Erythroblast (primary cell): ENCODE results near the gene SNRPD3.
A peak's percentile ranks its signal among the peaks of the same experiment; 100 is the strongest.

Experiments used
- GATA1 ChIP-seq: IDR thresholded peaks from 2 replicates; pipeline ENCODE4 v1.6.1; 2011; ENCODE audit warnings: low read depth, mild to moderate bottlenecking, control low read depth, low read length, moderate library complexity
- POLR2A ChIP-seq: IDR thresholded peaks from 2 replicates; pipeline ENCODE4 v1.6.1; 2011; ENCODE audit warnings: mild to moderate bottlenecking, low read length

DNA sequence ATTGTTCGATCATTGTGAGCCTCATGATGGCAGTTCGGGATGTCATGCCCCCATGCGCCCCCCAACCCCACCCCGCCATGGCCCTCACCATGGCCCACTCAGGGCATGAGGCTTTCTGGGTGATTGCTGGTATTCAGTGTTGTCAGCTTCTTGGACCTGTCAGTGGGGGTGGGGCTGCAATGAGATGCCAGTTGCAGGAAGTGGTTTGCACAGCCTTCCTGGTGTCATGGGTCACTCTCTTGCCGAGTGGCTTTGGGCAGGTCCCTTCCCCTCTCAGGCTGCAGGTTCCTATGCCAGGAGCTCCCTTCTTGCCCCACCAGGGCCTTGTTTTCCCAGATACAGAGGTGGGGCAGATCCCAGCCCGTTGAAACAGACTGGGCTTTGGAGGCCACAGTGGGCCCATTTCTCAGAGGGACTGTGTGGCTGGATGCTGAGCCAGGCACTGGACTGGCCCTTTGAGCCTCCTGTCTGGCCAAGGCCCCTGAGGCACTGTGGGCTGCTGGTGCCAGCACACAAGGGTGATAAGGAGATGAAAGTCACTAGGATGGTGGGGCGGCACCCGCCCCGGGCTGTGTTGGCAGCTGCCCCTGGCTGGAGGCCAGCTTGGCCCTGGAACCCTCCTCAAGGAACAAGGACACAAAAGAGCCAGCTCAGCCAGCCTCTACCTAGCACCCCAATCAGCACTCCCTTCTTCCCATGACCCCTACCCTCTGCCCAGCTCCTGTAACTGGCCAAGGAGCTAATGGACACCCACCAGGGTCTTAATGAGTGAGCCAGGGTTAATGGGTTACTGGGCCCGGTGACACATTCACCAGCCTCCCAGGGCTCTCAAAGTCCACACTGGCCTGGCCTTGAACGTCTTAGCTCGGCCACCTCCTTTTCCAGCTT lies 45.7 kb downstream of the SNRPD3 start:
- TF ChIP-seq GATA1 (no peak), POLR2A (peak; percentile 60)
